Measurements from ENCODE around the gene TUNAR.

DNA sequence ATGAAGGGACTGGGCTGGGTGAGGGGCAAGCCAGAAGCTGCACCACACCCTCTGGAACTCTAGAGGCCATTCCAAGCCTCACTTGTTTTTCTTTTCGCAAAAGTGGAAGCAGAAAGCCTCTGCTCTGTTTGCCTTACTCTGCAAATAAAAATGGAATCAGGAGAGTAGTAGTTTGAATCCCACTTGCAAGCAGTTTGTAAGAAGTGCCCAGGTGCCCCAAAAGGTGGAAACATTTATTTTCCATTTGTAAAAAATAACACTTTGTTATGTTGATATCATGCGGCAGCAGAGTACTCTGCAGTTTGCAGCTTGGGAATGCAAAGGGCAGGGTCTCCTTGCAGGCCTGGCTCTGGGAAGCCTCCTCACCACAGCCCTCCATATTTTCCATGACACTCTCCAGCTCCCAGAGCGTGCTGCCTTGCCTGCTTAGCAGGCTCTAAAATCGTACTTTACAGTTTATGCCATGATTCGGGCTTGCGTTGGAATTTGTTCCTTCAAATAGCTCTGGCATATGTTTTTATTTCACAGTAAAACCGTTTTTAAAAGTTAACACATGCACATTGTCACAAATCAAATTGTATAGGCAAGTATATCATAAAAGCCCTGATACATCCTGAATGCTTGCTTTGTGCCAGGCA is 20.0 kb downstream of the TUNAR start:
- TF ChIP-seq, protein P1, sequence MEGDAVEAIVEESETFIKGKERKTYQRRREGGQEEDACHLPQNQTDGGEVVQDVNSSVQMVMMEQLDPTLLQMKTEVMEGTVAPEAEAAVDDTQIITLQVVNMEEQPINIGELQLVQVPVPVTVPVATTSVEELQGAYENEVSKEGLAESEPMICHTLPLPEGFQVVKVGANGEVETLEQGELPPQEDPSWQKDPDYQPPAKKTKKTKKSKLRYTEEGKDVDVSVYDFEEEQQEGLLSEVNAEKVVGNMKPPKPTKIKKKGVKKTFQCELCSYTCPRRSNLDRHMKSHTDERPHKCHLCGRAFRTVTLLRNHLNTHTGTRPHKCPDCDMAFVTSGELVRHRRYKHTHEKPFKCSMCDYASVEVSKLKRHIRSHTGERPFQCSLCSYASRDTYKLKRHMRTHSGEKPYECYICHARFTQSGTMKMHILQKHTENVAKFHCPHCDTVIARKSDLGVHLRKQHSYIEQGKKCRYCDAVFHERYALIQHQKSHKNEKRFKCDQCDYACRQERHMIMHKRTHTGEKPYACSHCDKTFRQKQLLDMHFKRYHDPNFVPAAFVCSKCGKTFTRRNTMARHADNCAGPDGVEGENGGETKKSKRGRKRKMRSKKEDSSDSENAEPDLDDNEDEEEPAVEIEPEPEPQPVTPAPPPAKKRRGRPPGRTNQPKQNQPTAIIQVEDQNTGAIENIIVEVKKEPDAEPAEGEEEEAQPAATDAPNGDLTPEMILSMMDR (IDR thresholded peaks at IDR 0.05; ENCODE audit: low read length), result no peak
- no peak for TF ChIP-seq EZH2 (IDR thresholded peaks at IDR 0.05; ENCODE audit: borderline replicate concordance, low read length)

Measured in OCI-LY1 (cell line).